Adipose tissue (tissue), 3 donors: ENCODE data around the gene HRH3. TPM values are rescaled to one million over a fixed set of nuclear protein-coding genes. Genes with fewer than 3 reads are reported as not detected.

Source experiments
- H3K27ac ChIP-seq: one replicate; pipeline ENCODE4 v1.5.1; 2013; ENCODE audit warnings: low read depth, low read length
- WGBS, 3 donors: extraction: QIAGEN DNeasy Blood & Tissue Kit; methylation state at CpG; one replicate each; pipeline ENCODE4 v1.1.7; 2013; 5-methylcytosine and 5-hydroxymethylcytosine counted together
- polyA plus RNA-seq, 3 donors: library from polyadenylated mRNA; stranded (reverse); fragments of 200-250 nt; gene quantifications; one replicate each; pipeline ENCODE4 v1.2.3, GENCODE V29; 2013
- donor health status: healthy with polysubstance abuse.
- donor health status: Bipolar disorder and iron deficiency.
- donor health status: healthy.

Gene HRH3
- polyA plus RNA-seq, 3 donors: 0.10 TPM; not detected in 2

- 87 to 88% (median 87%) methylated on average over 18 of the region's 18 CpGs for WGBS, 3 donors
- no peak overlapping the region for H3K27ac ChIP-seq
Measured at GRCh38 chr20:62222266-62222850, 2.3 kb upstream of the HRH3 start.

DNA sequence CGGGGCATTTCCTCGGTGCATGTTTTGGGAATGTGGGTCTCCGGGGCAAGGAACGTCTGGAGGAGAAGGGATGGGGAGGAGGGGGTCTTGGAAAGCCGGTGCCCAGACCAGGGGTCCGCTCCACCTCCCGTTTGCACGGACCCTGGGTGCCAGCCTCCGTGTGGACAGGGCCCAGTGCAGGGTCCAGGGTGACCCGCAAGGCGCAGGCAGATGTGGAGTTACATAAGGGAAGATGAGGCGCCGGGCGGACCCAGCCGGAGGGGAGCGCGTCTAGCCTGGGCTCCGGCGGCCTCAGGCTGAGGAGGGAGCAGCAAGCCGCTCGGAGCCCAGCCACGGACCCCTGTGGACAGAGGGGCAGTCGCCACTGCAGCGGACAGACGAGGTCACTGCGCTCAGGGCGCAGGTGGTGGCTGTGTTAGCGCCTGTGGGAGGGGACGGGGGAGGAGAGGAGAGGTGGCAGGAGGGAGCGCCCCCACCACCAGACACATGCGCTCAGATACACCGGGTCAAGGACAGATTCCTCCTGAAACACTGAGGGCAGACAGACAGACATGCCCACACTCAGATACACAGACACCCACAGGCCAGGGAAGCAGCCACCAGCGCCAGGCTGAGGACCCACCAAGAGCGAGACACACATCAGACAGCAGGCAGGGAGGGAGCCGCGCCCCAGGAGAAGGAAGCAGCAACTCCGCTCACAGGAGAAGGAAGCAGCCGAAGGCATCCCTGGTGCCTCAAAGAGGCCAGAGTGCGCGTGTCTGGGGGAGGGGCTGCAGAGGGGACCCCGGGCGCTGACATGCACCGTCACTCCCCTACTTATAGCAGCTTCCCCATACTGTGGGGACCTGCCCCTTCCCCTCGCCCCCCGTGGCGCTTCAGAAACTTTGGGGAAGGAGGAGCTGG, 839 bp upstream of the HRH3 start:
- no peak overlapping the region for H3K27ac ChIP-seq
- WGBS, 3 donors: 3 to 7% (median 3%) methylated on average over 31 to 46 of the region's 46 CpGs

- no peak overlapping the region for H3K27ac ChIP-seq
- 1 to 3% (median 2%) methylated on average over 62 to 84 of the region's 84 CpGs for whole genome bisulfite sequencing, 3 donors
Measured at GRCh38 chr20:62219101-62219991, 732 bp downstream of the HRH3 start.

GRCh38 chr20:62217913-62218773, 1.9 kb downstream of the HRH3 start:
- H3K27ac ChIP-seq: no peak overlapping the region
- 53 to 60% (median 57%) methylated on average over 38 of the region's 38 CpGs for WGBS, 3 donors

DNA sequence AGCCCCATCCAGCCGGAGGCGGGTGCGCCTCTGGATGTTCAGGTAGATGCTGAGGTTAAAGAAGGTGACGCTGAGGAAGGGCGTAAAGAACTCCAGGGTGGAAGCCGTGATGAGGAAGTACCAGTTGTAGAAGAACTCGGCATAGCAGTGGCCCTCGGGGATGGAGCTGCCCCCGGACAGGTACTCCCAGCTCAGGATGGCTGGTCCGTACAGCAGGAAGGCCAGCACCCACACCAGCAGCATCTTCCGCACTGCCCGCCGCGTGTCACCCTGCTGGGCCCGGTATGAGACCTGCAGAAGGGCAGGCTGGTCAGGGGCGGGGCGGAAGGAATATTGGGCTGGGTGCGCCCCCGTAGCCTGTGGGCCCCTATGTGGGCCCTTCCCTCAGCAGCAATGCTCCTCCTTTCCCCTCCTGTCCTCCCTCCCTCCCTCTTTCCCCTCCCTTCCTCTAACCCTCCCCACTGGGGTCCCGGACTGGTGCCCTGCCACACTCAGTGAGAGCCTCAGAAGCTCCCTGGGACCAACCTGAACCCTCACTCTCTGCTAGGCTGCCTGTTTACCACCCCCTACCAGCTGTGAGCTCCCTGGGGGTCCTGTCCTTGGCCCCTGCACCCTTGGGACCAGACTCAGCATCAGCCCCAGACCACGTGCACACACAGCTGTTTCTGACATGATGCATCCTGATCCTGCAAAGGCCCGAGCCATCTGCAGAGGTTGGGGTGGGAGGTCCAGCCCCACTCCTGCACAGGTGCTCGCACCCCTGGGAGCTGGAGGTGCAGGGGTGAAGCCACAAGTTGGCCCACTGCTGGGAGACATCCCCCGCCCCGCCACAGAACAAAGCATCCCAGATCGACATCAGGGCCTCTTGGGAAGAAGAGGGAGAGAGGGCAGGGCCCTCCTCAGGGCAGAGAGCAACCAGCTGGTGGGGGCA, 3.2 kb downstream of the HRH3 start:
- no peak overlapping the region for H3K27ac ChIP-seq
- 67 to 76% (median 71%) methylated on average over 24 to 26 of the region's 26 CpGs for WGBS, 3 donors

GRCh38 chr20:62215991-62216635, 4.0 kb downstream of the HRH3 start:
- WGBS, 3 donors: 77 to 82% (median 79%) methylated on average over 39 to 40 of the region's 40 CpGs

DNA sequence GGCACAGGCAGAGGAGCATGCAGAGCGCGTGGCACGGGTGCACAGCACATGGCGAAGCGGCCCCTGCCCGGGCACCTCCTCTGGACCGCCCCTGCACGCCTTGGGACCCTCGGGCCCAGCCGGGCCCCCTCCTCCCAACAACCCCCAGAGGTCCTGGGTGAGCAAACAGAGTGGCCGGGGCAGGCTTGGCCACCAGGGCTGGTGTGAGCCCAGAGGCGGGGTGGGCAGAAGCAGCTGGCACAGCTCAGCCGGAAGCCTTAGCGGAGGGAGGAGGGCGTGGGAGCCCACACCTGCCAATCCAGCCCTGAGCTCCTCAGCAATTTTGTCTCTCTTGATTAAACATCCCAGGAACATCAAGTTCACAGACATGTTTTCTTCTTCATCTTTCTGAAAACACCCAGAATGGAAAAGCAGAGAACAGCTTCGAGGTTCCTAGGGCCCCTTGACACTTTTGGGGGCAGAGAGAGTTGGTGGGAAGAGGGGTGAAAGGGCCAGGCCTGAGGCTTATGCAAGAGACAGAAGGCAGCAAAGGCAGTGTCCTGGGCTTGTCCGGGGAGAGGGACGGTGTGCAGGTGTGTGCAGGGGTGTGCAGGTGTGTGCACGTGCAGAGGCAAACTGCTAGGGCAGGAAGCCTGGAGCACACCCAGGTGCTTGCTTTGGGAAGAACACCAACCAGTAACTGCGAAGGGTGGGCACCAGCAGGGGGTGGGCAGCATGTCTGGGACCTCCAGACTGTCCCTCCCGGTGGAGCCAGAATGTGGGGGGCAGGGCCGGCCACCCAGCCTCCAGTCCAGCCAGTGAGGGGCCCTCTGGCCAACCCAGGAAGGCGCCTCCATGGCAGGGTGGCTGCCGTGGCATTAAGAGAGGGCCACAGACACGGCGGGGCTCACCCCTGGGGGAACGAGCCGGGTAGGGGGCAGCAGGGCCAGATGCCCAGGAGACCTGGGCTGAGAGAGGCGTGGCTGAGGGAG, 4.8 kb downstream of the HRH3 start:
- H3K27ac ChIP-seq: no peak overlapping the region
- WGBS, 3 donors: 74 to 82% (median 82%) methylated on average over 28 to 29 of the region's 29 CpGs

More at GRCh38 chr20:62215991-62216635, 4.0 kb downstream of the HRH3 start:
- no peak overlapping the region for H3K27ac ChIP-seq

- WGBS, 3 donors: 35 to 57% (median 56%) methylated on average over 12 of the region's 12 CpGs
Measured at GRCh38 chr20:62214067-62214466, 6.0 kb downstream of the HRH3 start.

GRCh38 chr20:62212299-62212698, 7.8 kb downstream of the HRH3 start:
- WGBS, 3 donors: 40 to 43% (median 41%) methylated on average over 10 of the region's 10 CpGs

More at GRCh38 chr20:62214067-62214466, 6.0 kb downstream of the HRH3 start:
- H3K27ac ChIP-seq: no peak overlapping the region

DNA sequence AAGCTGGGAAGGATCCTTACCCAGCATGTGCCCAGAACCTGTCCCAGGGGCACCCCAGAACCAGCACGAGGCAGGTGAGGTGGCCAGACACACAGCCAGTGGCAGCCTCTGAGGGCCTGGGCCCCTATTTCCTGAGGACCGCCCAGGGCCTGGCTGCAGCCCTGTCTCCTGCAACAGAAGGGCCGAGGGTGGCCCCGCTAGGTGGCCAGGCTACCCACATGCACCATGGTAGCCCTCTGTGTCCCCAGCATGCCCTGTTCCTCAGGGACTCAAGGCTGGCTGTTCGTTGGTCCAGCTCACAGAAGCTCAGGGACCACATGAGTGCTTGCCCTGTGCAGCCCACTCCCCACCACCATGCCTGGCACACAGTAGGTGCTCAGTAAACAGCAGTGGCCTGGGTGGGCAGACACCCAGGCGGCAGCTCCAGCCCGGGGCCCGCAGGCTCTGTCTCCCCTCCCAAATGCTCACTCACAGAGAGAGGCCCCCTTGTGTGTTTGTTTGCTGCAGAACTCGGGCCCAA, 8.2 kb downstream of the HRH3 start:
- 67 to 83% (median 69%) methylated on average over 9 of the region's 9 CpGs for WGBS, 3 donors
- H3K27ac ChIP-seq: no peak overlapping the region

More at GRCh38 chr20:62212299-62212698, 7.8 kb downstream of the HRH3 start:
- H3K27ac ChIP-seq: no peak overlapping the region

GRCh38 chr20:62211216-62211615, 8.9 kb downstream of the HRH3 start:
- WGBS, 3 donors: 78 to 87% (median 84%) methylated on average over 8 of the region's 8 CpGs
- no peak overlapping the region for H3K27ac ChIP-seq

- 49 to 59% (median 54%) methylated on average over 19 to 21 of the region's 21 CpGs for WGBS, 3 donors
Measured at GRCh38 chr20:62210496-62210855, 9.6 kb downstream of the HRH3 start.

GRCh38 chr20:62209850-62210495, 10.1 kb downstream of the HRH3 start:
- no peak overlapping the region for H3K27ac ChIP-seq
- 54 to 63% (median 60%) methylated on average over 17 of the region's 17 CpGs for WGBS, 3 donors

More at GRCh38 chr20:62210496-62210855, 9.6 kb downstream of the HRH3 start:
- H3K27ac ChIP-seq: no peak overlapping the region
